ENCODE measurements around the gene SLK.

SLK gene

GRCh38 chr10:103991393-103992128 lies 24.6 kb downstream of the SLK start:
- no peak for DNase-seq

GRCh38 chr10:103995134-103995533 lies 28.2 kb downstream of the SLK start:
- DNase-seq = no peak

- DNase-seq = no peak
Observed at GRCh38 chr10:103998805-103999204, 31.9 kb downstream of the SLK start.

GRCh38 chr10:104002911-104003310 lies 36.0 kb downstream of the SLK start:
- DNase-seq = peak in 1 of 3 donors; percentile 25

- no peak for DNase-seq
Observed at GRCh38 chr10:104005172-104005863, 38.4 kb downstream of the SLK start.

- DNase-seq = no peak
Observed at GRCh38 chr10:104011904-104012303, 45.0 kb downstream of the SLK start.

- no peak for DNase-seq
Observed at GRCh38 chr10:104013489-104013888, 46.5 kb downstream of the SLK start.

- peak in 2 of 3 donors; percentile 15 to 24 for DNase-seq
Observed at GRCh38 chr10:104014176-104014575, 47.2 kb downstream of the SLK start.

GRCh38 chr10:104016661-104017060 lies 49.7 kb downstream of the SLK start:
- DNase-seq = no peak

GRCh38 chr10:104018471-104018870 lies 51.5 kb downstream of the SLK start:
- DNase-seq = no peak

- no peak for DNase-seq
Observed at GRCh38 chr10:104020020-104020419, 53.1 kb downstream of the SLK start.

GRCh38 chr10:104021246-104021645 lies 54.3 kb downstream of the SLK start:
- no peak for DNase-seq

- no peak for DNase-seq
Observed at GRCh38 chr10:104022026-104022425, 55.1 kb downstream of the SLK start.

GRCh38 chr10:104025524-104025923 lies 58.6 kb downstream of the SLK start:
- no peak for DNase-seq

GRCh38 chr10:104026762-104027161 lies 59.8 kb downstream of the SLK start:
- no peak for DNase-seq

GRCh38 chr10:104028146-104028545 lies 61.2 kb downstream of the SLK start:
- no peak for DNase-seq

- DNase-seq = no peak
Observed at GRCh38 chr10:104028823-104029520, 62.0 kb downstream of the SLK start.

GRCh38 chr10:104029521-104029860 lies 62.6 kb downstream of the SLK start:
- no peak for DNase-seq

GRCh38 chr10:104031631-104032030 lies 64.7 kb downstream of the SLK start:
- no peak for DNase-seq

GRCh38 chr10:104032144-104032775 lies 65.3 kb downstream of the SLK start:
- DNase-seq = no peak

- DNase-seq = no peak
Observed at GRCh38 chr10:104033401-104033930, 66.5 kb downstream of the SLK start.

- DNase-seq = no peak
Observed at GRCh38 chr10:104033966-104034365, 67.0 kb downstream of the SLK start.
